IMR-90 (cell line): ENCODE results near the gene CPEB2. TPM values are rescaled to one million over a fixed set of nuclear protein-coding genes. Genes with fewer than 3 reads are reported as not detected.

Experiments used
- ATAC-seq: fragments of 200-7000 bp; cut with Tn5 transposase; 2 replicates; pipeline ENCODE4 v1.9.1; 2020; ENCODE audit warnings: low read depth, mild to moderate bottlenecking, moderate library complexity
- BruUV-seq: library from RNA; stranded (reverse); fragments of 400-500 nt; replicated peaks from 2 replicates; lab custom pipeline; 2021; lab: Mats Ljungman, UMichigan
- CTCF ChIA-PET: fragments of 300-600 bp; formaldehyde crosslinking; extraction: SDS; loops from one replicate; lab custom pipeline; 2021; ENCODE audit warnings: antibody characterized with exemption; lab: Yijun Ruan, JAX
- POLR2A ChIA-PET: fragments of 300-600 bp; sonication (Branson Sonifier 250); formaldehyde crosslinking; loops from one replicate; lab custom pipeline; 2022; ENCODE audit warnings: antibody characterized with exemption; ENCODE audit not compliant: unreplicated experiment; lab: Charles Lee
- DNase-seq: peaks from one replicate; pipeline ENCODE4 v3.0.0; 2013
- H2AFZ ChIP-seq: replicated peaks from 2 replicates; pipeline ENCODE3; 2013; ENCODE audit warnings: low read length, mild to moderate bottlenecking; ENCODE audit not compliant: poor library complexity
- H2AK5ac ChIP-seq: 2 replicates; pipeline ENCODE4 v1.6.1; 2013; ENCODE audit warnings: low read depth, low read length, inconsistent platforms
- H2AK9ac ChIP-seq: replicated peaks from 2 replicates; pipeline ENCODE3; 2013; ENCODE audit warnings: mild to moderate bottlenecking, low read depth, low read length, moderate library complexity; ENCODE audit not compliant: poor library complexity
- H2BK120ac ChIP-seq: 2 replicates; pipeline ENCODE4 v1.6.1; 2013; ENCODE audit warnings: low read depth, low read length, inconsistent platforms
- H2BK15ac ChIP-seq: 3 replicates; pipeline ENCODE4 v1.6.1; 2013; ENCODE audit warnings: low read depth, low read length, inconsistent platforms
- H2BK20ac ChIP-seq: 2 replicates; pipeline ENCODE4 v1.6.1; 2013; ENCODE audit warnings: low read depth, mild to moderate bottlenecking, inconsistent platforms, low read length, moderate library complexity
- H2BK5ac ChIP-seq: 2 replicates; pipeline ENCODE4 v1.6.1; 2013; ENCODE audit warnings: mild to moderate bottlenecking, low read depth, low read length, inconsistent platforms; ENCODE audit not compliant: poor library complexity, severe bottlenecking
- H3K14ac ChIP-seq: replicated peaks from 2 replicates; pipeline ENCODE4 v1.6.1; 2013; ENCODE audit warnings: low read depth, low read length, inconsistent platforms
- H3K18ac ChIP-seq: 2 replicates; pipeline ENCODE4 v1.6.1; 2013; ENCODE audit warnings: low read depth, low read length, control low read depth
- H3K23ac ChIP-seq: 2 replicates; pipeline ENCODE4 v1.6.1; 2013; ENCODE audit warnings: low read depth, low read length, inconsistent platforms
- H3K27ac ChIP-seq: 2 replicates; pipeline ENCODE4 v1.5.1; 2013; ENCODE audit warnings: mild to moderate bottlenecking, control low read depth, low read length; ENCODE audit not compliant: insufficient read depth
- H3K27me3 ChIP-seq: 2 replicates; pipeline ENCODE4 v1.6.1; 2013; ENCODE audit warnings: low read length; ENCODE audit not compliant: control insufficient read depth, insufficient read depth
- H3K36me3 ChIP-seq: 2 replicates; pipeline ENCODE4 v1.6.1; 2013; ENCODE audit warnings: low read length, mixed read lengths; ENCODE audit not compliant: control insufficient read depth, insufficient read depth
- H3K4ac ChIP-seq: 2 replicates; pipeline ENCODE4 v1.6.1; 2013; ENCODE audit warnings: low read depth, low read length, inconsistent platforms
- H3K4me1 ChIP-seq: 2 replicates; pipeline ENCODE4 v1.6.1; 2013; ENCODE audit warnings: low read length, mixed read lengths; ENCODE audit not compliant: control insufficient read depth, insufficient read depth
- H3K4me2 ChIP-seq: 2 replicates; pipeline ENCODE4 v1.6.1; 2013; ENCODE audit warnings: low read depth, mild to moderate bottlenecking, control low read depth, low read length, moderate library complexity
- H3K4me3 ChIP-seq: 2 replicates; pipeline ENCODE4 v1.5.1; 2013; ENCODE audit warnings: low read depth, mild to moderate bottlenecking, control low read depth, low read length, moderate library complexity; ENCODE audit not compliant: insufficient read depth
- H3K56ac ChIP-seq: 2 replicates; pipeline ENCODE4 v1.6.1; 2013; ENCODE audit warnings: low read length, inconsistent platforms; ENCODE audit not compliant: insufficient read depth; ENCODE audit errors: extremely low read depth
- H3K79me1 ChIP-seq, 2 experiments: 2 replicates each; pipeline ENCODE4 v1.6.1; 2013; ENCODE audit warnings: low read length in 2 of 2, inconsistent platforms in 1 of 2, low read depth in 1 of 2
- H3K9ac ChIP-seq: 2 replicates; pipeline ENCODE4 v1.6.1; 2013; ENCODE audit warnings: low read depth, low read length, control low read depth
- H3K9me1 ChIP-seq: 2 replicates; pipeline ENCODE4 v1.6.1; 2013; ENCODE audit warnings: low read length, inconsistent platforms; ENCODE audit not compliant: insufficient read depth
- H3K9me3 ChIP-seq: 2 replicates; pipeline ENCODE4 v1.6.1; 2013; ENCODE audit warnings: low read length; ENCODE audit not compliant: control insufficient read depth, insufficient read depth
- H4K20me1 ChIP-seq: 2 replicates; pipeline ENCODE4 v1.6.1; 2013; ENCODE audit warnings: low read length, inconsistent platforms; ENCODE audit not compliant: insufficient read depth
- H4K5ac ChIP-seq: 2 replicates; pipeline ENCODE4 v1.6.1; 2013; ENCODE audit warnings: mild to moderate bottlenecking, low read depth, low read length, control low read depth
- H4K8ac ChIP-seq, 2 experiments: 2 replicates each; pipeline ENCODE4 v1.6.1; 2013; ENCODE audit warnings: low read depth in 2 of 2, low read length in 2 of 2, control low read depth in 1 of 2, inconsistent platforms in 1 of 2
- H4K91ac ChIP-seq: 2 replicates; pipeline ENCODE4 v1.6.1; 2013; ENCODE audit warnings: low read depth, low read length, inconsistent platforms; ENCODE audit not compliant: insufficient read depth
- CEBPB ChIP-seq: IDR thresholded peaks from 2 replicates; pipeline ENCODE4 v1.6.1; 2012; ENCODE audit warnings: low read depth, low read length, improper control_type of control experiment
- CHD1 ChIP-seq: IDR thresholded peaks from 2 replicates; pipeline ENCODE4 v1.6.1; 2012; ENCODE audit warnings: low read depth, low read length, improper control_type of control experiment
- FOS ChIP-seq: fragments of 150-350 bp; IDR thresholded peaks from 2 replicates; pipeline ENCODE4 v1.6.1; 2016; ENCODE audit warnings: low read depth, low read length
- MAFK ChIP-seq: IDR thresholded peaks from 2 replicates; pipeline ENCODE4 v1.6.1; 2012; ENCODE audit warnings: low read depth, low read length, improper control_type of control experiment
- MAZ ChIP-seq: IDR thresholded peaks from 2 replicates; pipeline ENCODE4 v1.6.1; 2012; ENCODE audit warnings: low read depth, mild to moderate bottlenecking, low read length, improper control_type of control experiment, moderate library complexity, borderline replicate concordance
- MXI1 ChIP-seq: IDR thresholded peaks from 2 replicates; pipeline ENCODE4 v1.6.1; 2012; ENCODE audit warnings: low read depth, mild to moderate bottlenecking, low read length, moderate library complexity, borderline replicate concordance
- NFE2L2 ChIP-seq: fragments of 150-350 bp; IDR thresholded peaks from 2 replicates; pipeline ENCODE4 v1.6.1; 2016; ENCODE audit warnings: low read depth, mild to moderate bottlenecking, low read length
- RAD21 ChIP-seq: IDR thresholded peaks from 2 replicates; pipeline ENCODE4 v1.6.1; 2012; ENCODE audit warnings: low read length, improper control_type of control experiment
- RCOR1 ChIP-seq: IDR thresholded peaks from 2 replicates; pipeline ENCODE4 v1.6.1; 2012; ENCODE audit warnings: mild to moderate bottlenecking, low read length, improper control_type of control experiment; ENCODE audit not compliant: insufficient replicate concordance
- RFX5 ChIP-seq: IDR thresholded peaks from 2 replicates; pipeline ENCODE4 v1.8.0; 2012; ENCODE audit warnings: low read depth, mild to moderate bottlenecking, low read length, moderate library complexity
- SMC3 ChIP-seq: fragments of 150-350 bp; IDR thresholded peaks from 2 replicates; pipeline ENCODE4 v1.6.1; 2016; ENCODE audit warnings: low read depth, mild to moderate bottlenecking, antibody characterized with exemption, low read length, moderate library complexity
- WGBS, 2 experiments: methylation state at CpG; one replicate each; pipeline versions ENCODE4 v1.1.5 to v1.1.7; 2013; ENCODE audit warnings: missing lambda C conversion rate in 2 of 2; ENCODE audit not compliant: insufficient read length in 1 of 2; ENCODE audit errors: extremely low coverage in 2 of 2; 5-methylcytosine and 5-hydroxymethylcytosine counted together
- dilution Hi-C: fragments of 300-500 bp; cut with HindIII; formaldehyde crosslinking; loops from one replicate; pipeline ENCODE4 v1.14.3; 2018; ENCODE audit warnings: low sequenced_read_pairs; ENCODE audit not compliant: unreplicated experiment
- in situ Hi-C: fragments of 300-500 bp; cut with MboI; formaldehyde crosslinking; loops from 3 replicates; pipeline ENCODE4 v1.14.3; 2019; ENCODE audit warnings: low sequenced_read_pairs, inconsistent platforms, mixed read lengths
- intact Hi-C: fragments of 100-400 bp; cut with micrococcal nuclease; formaldehyde crosslinking; loops from 2 replicates; pipeline ENCODE4 v1.10.0; 2022
- polyA plus RNA-seq, 3 experiments: library from polyadenylated mRNA; depleted of rRNA; stranded (reverse); fragments of >200 nt; gene quantifications; 2 replicates each; pipeline ENCODE4 v1.2.3, GENCODE V29; 2012; ENCODE audit warnings: low replicate concordance in 1 of 3
- total RNA-seq: library from RNA; depleted of rRNA; stranded (reverse); fragments of >200 nt; gene quantifications from 2 replicates; pipeline ENCODE4 v1.2.3, GENCODE V29; 2012
- TF ChIP-seq, protein P1 (sequence below): conservative IDR thresholded peaks from 2 replicates; pipeline ENCODE4 v1.5.1; 2012; ENCODE audit warnings: mild to moderate bottlenecking, low read depth, low read length, improper control_type of control experiment

CPEB2 gene
- total and polyA plus RNA-seq, 2 of the 4 experiments (the other 2 are of a cell fraction), result 10.6 to 12.0 TPM

DNA sequence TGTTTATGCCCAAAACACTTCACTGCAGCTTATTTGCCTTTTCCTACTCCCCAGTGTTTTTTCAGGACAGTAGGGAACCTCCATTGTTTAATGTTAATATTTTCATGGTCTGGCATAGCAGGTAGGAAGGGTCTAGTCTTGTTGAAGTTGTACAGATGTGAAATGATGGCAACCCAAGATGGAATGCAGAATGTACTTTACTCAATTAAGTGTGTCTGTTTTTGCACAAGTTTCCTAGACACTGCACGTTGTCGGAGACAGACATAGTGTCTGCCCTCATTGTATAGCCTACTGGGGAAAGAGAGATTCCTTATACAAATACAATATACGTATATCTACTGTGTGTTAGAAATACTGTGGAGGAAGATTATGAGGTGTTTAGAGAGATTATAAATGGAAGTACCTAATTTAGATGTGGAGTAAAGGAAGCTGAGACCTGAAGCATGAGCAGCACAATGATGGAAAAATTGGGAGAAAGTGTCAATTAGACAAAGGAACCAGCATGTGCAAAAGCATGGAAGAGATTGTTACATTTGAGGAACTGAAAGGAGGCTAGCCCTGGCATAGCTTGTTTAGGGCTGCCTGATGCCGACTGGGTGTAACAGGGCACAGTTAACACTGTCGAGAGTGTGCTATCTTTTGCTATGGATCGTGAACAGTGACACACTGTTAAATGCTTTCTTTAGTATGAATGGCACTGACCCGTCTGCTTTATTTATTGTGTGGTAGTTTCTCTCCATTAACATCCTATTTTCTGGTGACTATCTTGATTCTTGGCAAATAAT is 18.4 kb downstream of the CPEB2 start (continued):
- TF ChIP-seq RCOR1 (no peak), RAD21 (no peak)

DNA sequence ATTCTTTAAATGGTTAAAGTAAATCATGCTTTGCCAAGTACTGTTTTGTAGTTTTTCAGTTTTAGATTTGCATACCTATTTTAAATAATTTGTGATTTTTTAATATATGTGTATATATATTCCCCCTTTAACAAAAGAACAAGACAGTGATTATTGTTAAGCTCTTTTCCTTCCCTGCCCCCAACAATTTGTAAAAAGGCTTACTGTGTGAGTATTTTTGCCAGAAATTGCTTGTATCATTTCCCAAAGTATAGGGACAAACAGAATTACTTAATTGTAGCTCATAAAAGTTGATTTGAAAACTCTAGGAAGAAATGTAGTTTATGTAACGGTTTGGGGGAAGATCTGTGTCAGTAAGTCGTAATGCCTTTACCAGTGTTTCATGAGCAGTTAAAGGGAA is 19.0 kb downstream of the CPEB2 start:
- no peak overlapping the region for H2AFZ ChIP-seq
- in situ Hi-C loops (loop anchor here (25.0 kb wide), 1 partner anchor 666 kb away; the partner anchor contains the start of gene FAM200B), intact Hi-C loops (no loop called here), dilution Hi-C loops (no loop called here)
- WGBS, 2 experiments, result no CpG with 5 or more reads among the region's 2 CpGs
- no peak overlapping the region for H3K4ac ChIP-seq
- ATAC-seq, result no peak
- no peak overlapping the region for H3K56ac ChIP-seq
- no peak overlapping the region for H2BK5ac ChIP-seq
- no peaks in the 10 kb centered on the region for H3K27me3 ChIP-seq
- CTCF ChIA-PET, result no interaction called here
- H3K18ac ChIP-seq, result no peak overlapping the region
- H2BK20ac ChIP-seq, result no peak overlapping the region
- BruUV-seq, result no TSS peak
- TF ChIP-seq CHD1 (no peak), RCOR1 (no peak), MAFK (no peak), CEBPB (no peak), NFE2L2 (no peak), RFX5 (no peak), MAZ (no peak), SMC3 (no peak), RAD21 (no peak), FOS (no peak), MXI1 (no peak)
- TF ChIP-seq, protein P1, sequence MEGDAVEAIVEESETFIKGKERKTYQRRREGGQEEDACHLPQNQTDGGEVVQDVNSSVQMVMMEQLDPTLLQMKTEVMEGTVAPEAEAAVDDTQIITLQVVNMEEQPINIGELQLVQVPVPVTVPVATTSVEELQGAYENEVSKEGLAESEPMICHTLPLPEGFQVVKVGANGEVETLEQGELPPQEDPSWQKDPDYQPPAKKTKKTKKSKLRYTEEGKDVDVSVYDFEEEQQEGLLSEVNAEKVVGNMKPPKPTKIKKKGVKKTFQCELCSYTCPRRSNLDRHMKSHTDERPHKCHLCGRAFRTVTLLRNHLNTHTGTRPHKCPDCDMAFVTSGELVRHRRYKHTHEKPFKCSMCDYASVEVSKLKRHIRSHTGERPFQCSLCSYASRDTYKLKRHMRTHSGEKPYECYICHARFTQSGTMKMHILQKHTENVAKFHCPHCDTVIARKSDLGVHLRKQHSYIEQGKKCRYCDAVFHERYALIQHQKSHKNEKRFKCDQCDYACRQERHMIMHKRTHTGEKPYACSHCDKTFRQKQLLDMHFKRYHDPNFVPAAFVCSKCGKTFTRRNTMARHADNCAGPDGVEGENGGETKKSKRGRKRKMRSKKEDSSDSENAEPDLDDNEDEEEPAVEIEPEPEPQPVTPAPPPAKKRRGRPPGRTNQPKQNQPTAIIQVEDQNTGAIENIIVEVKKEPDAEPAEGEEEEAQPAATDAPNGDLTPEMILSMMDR, result no peak
- H4K5ac ChIP-seq, result no peak overlapping the region
- no peak overlapping the region for H3K4me2 ChIP-seq
- POLR2A ChIA-PET, result no interaction called here
- H3K9ac ChIP-seq, result no peak overlapping the region
- H3K14ac ChIP-seq, result no peak overlapping the region
- H3K4me3 ChIP-seq, result no peak overlapping the region
- H3K36me3 ChIP-seq, result peaks cover 9% of the 10 kb centered on the region
- H4K91ac ChIP-seq, result no peak overlapping the region
- H2AK5ac ChIP-seq, result no peak overlapping the region
- no peak overlapping the region for H2BK15ac ChIP-seq
- DNase-seq, result no peak
- H4K8ac ChIP-seq, result no peak overlapping the region
- no peak overlapping the region for H2BK120ac ChIP-seq
- H3K4me1 ChIP-seq, result no peaks in the 10 kb centered on the region; the same call in none of the 2 replicates
- H3K23ac ChIP-seq, result no peak overlapping the region
- no peak overlapping the region for H3K27ac ChIP-seq
- H3K9me3 ChIP-seq, result no peaks in the 10 kb centered on the region
- peaks cover 10 to 32% of the 10 kb centered on the region in 2 experiments for H3K79me1 ChIP-seq
- H2AK9ac ChIP-seq, result no peak overlapping the region
- no peaks in the 10 kb centered on the region; the same call in 1 of the 2 replicates for H3K9me1 ChIP-seq
- 0 out of 2 replicates have a peak, but pooled peaks cover 3% of the 10 kb centered on the region for H4K20me1 ChIP-seq
